ENCODE results near the gene AIMP1.
"Not testable (repeated sequence)": the region's sequence is repeated elsewhere in the genome, so short reads cannot be mapped to it uniquely, and the experiment has no call there.

AIMP1 gene

DNA sequence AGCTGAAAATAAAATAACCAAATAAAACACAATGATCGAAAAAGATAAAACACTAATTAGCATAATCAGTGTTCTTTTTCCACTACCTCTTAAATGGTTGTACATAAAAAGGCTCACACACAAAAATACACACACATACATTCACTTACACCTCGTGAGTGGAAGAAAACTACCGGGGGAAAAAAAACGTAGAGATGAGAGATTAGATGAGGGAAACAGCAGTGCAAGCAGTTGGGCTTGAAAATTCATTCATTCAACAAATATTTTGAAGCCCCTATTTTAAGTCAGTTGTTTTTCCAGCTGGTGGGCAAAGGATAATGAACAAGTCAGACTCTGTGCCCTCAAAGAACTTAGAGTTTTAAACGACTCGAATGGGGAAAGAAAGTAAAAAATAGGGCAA is 1.4 kb upstream of the AIMP1 start:
- Histone ChIP-seq H3K9ac (ENCODE audit: low read depth, low read length) (peak overlapping the region; percentile 93; the same call in 1 of the 2 replicates), H3K27ac (ENCODE audit: low read length) (no peak overlapping the region), H3K4me1 (ENCODE audit: insufficient read depth, low read length) (peaks cover 5% of the 10 kb centered on the region; the same call in 1 of the 2 replicates), H3K27me3 (ENCODE audit: insufficient read depth, low read length) (no peaks in the 10 kb centered on the region), H3K36me3 (ENCODE audit: insufficient read depth, low read depth, low read length) (no peaks in the 10 kb centered on the region), H3K9me3 (ENCODE audit: insufficient read depth, low read depth, low read length) (no peaks in the 10 kb centered on the region), H3K4me3 (ENCODE audit: low read length) (peak overlapping the region; percentile 86)

DNA sequence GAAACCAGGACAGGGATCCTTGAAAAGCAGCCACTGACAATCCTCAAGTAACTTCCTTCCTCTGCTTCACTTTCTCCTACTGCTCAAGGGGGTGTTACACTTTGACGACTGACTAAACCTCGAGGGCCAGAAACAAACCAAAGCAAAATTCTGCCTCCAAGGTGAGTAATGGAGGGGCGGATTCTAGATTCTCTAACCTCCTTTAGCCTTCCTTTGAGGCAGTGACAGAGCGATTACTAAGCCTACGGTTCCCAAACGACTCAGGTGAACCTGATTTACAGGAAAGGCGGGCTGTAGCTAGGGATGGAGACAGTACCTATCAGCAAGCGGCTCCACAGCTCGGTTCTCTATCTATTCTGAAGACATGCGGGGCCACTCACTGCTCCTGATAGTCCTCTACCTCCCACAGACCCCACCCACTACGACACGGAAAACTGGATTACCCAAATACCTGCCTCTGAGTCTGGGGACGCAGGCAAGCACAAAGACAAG is 828 bp upstream of the AIMP1 start:
- no peaks in the 10 kb centered on the region for H3K36me3 ChIP-seq (ENCODE audit: insufficient read depth, low read depth, low read length)
- no peaks in the 10 kb centered on the region for H3K27me3 ChIP-seq (ENCODE audit: insufficient read depth, low read length)
- peaks cover 5% of the 10 kb centered on the region; the same call in 1 of the 2 replicates for H3K4me1 ChIP-seq (ENCODE audit: insufficient read depth, low read length)
- peak overlapping the region; percentile 86 for H3K4me3 ChIP-seq (ENCODE audit: low read length)
- peaks cover 3% of the 10 kb centered on the region; the same call in 1 of the 2 replicates for H3K9me3 ChIP-seq (ENCODE audit: insufficient read depth, low read depth, low read length)
- peak overlapping the region; percentile 93 for H3K9ac ChIP-seq (ENCODE audit: low read depth, low read length)
- H3K27ac ChIP-seq (ENCODE audit: low read length), result peak overlapping the region; percentile 80

DNA sequence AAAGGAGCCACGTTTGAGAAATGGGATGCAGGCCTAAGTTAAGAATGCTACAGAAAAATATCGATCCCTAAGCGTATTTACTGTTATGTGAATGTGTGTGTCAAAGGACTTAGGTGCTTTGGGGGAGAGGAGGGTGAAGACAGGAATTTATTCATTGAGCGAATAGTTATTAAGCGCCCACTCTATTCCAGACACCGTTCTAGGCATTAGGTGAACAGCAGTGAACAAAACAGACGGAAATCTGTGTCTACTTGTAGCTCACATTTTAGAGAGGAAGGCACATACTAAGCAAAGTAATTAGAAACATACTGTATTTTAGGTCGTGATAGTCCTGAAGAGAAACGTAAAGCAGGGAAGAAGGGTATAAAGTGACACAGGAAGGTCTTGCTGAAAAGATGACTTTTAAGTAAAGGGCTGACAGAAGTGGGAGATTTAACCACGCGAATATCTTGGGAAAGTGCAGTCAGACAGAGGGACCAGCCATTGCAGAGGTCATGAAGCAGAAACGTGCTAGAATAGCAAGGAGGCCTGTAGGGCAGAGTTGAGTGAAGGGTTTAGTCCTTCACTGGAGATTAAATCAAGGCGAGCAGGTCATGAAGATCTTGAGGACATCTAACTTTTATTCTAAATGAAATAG is 541 bp downstream of the AIMP1 start:
- no peaks in the 10 kb centered on the region for H3K27me3 ChIP-seq (ENCODE audit: insufficient read depth, low read length)
- H3K9me3 ChIP-seq (ENCODE audit: insufficient read depth, low read depth, low read length), result peaks cover 6% of the 10 kb centered on the region; the same call in 1 of the 2 replicates
- peak overlapping the region; percentile 93 for H3K9ac ChIP-seq (ENCODE audit: low read depth, low read length)
- no peaks in the 10 kb centered on the region for H3K36me3 ChIP-seq (ENCODE audit: insufficient read depth, low read depth, low read length)
- H3K27ac ChIP-seq (ENCODE audit: low read length), result peak overlapping the region; percentile 80
- H3K4me3 ChIP-seq (ENCODE audit: low read length), result peak overlapping the region; percentile 86
- peaks cover 5% of the 10 kb centered on the region; the same call in 1 of the 2 replicates for H3K4me1 ChIP-seq (ENCODE audit: insufficient read depth, low read length)

DNA sequence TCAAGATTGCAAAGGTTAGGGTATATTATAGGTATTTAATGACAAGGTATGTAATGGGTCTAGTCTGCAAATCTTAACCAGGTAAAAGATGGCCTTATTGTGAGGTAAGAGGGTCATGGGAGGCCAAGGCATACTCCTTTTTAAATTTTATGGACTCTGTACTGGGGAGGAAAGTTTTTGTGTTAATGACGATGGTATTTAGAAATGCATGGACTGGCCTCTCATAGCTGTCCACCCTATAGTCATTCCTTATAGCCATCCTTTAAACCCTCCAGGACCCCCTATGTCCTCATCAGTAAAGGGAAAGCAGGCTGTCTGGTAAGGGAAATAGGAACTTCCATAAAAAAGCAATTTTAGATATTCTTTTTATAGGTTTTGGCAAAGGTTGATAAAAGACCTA is 1.5 kb downstream of the AIMP1 start:
- peaks cover 5% of the 10 kb centered on the region; the same call in 1 of the 2 replicates for H3K4me1 ChIP-seq (ENCODE audit: insufficient read depth, low read length)
- H3K4me3 ChIP-seq (ENCODE audit: low read length), result peak overlapping the region; percentile 86; the same call in 1 of the 2 replicates
- H3K36me3 ChIP-seq (ENCODE audit: insufficient read depth, low read depth, low read length), result no peaks in the 10 kb centered on the region
- no peaks in the 10 kb centered on the region for H3K27me3 ChIP-seq (ENCODE audit: insufficient read depth, low read length)
- no peak overlapping the region for H3K27ac ChIP-seq (ENCODE audit: low read length)
- H3K9me3 ChIP-seq (ENCODE audit: insufficient read depth, low read depth, low read length), result peaks cover 6% of the 10 kb centered on the region; the same call in 1 of the 2 replicates
- no peak overlapping the region; the same call in 1 of the 2 replicates for H3K9ac ChIP-seq (ENCODE audit: low read depth, low read length)

DNA sequence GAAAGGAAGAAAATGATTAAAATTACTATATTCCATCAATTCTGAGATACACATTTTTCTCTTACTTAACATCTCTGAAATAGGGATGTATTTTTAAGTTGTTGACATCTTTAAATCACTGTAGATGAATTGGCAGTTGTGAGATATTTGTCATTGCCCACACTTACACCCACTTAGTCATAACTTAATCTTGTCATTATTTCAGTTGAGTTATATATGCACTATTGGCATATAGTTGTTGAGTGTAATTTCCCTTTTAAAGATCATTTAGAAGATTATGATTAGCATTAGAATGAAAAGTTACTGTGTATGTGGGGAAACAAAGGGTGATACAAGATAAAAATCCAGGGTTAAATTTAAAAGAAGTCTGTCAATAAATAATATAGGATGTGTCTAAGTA is 2.2 kb downstream of the AIMP1 start:
- no peak overlapping the region for H3K4me3 ChIP-seq (ENCODE audit: low read length)
- H3K9ac ChIP-seq (ENCODE audit: low read depth, low read length), result no peak overlapping the region
- peaks cover 5% of the 10 kb centered on the region; the same call in 1 of the 2 replicates for H3K4me1 ChIP-seq (ENCODE audit: insufficient read depth, low read length)
- no peaks in the 10 kb centered on the region for H3K36me3 ChIP-seq (ENCODE audit: insufficient read depth, low read depth, low read length)
- no peaks in the 10 kb centered on the region for H3K27me3 ChIP-seq (ENCODE audit: insufficient read depth, low read length)
- H3K27ac ChIP-seq (ENCODE audit: low read length), result no peak overlapping the region
- peaks cover 6% of the 10 kb centered on the region; the same call in 1 of the 2 replicates for H3K9me3 ChIP-seq (ENCODE audit: insufficient read depth, low read depth, low read length)

DNA sequence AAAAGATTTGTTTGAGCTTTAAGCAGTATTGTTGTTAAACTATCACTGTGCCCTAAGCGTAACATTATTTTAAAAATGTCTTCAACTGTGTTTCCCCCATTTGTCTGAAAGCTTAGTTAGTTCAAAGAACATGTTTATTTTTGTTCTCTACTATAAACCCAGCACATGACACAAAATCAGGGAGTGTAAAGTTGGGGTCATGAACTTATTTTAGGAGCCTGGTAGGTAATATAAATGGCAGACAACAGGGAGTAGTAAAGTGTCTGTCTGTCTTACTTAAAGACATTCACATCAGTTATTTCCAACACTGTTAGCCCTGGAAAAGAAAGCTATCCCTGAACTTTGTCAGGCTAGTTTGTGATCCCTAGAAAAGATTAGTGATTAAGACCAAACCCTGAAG is 3.9 kb downstream of the AIMP1 start:
- H3K4me3 ChIP-seq (ENCODE audit: low read length), result no peak overlapping the region
- no peak overlapping the region for H3K27ac ChIP-seq (ENCODE audit: low read length)
- no peaks in the 10 kb centered on the region for H3K27me3 ChIP-seq (ENCODE audit: insufficient read depth, low read length)
- H3K9me3 ChIP-seq (ENCODE audit: insufficient read depth, low read depth, low read length), result peaks cover 6% of the 10 kb centered on the region; the same call in 1 of the 2 replicates
- no peaks in the 10 kb centered on the region for H3K36me3 ChIP-seq (ENCODE audit: insufficient read depth, low read depth, low read length)
- H3K4me1 ChIP-seq (ENCODE audit: insufficient read depth, low read length), result peaks cover 5% of the 10 kb centered on the region; the same call in 1 of the 2 replicates
- H3K9ac ChIP-seq (ENCODE audit: low read depth, low read length), result no peak overlapping the region

DNA sequence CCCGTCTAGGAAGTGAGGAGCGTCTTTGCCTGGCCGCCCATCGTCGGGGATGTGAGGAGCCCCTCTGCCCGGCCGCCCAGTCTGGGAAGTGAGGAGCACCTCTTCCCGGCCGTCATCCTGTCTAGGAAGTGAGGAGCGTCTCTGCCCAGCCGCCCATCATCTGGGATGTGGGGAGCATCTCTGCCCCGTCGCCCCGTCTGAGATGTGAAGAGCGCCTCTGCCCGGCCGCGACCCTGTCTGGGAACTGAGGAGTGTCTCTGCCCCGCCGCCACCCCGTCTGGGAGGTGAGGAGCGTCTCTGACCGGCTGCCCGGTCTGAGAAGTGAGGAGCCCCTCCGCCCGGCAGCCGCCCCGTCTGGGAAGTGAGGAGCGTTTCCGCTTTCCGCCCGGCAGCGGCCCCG is 4.8 kb downstream of the AIMP1 start:
- H3K4me3 ChIP-seq (ENCODE audit: low read length), result not testable (repeated sequence)

DNA sequence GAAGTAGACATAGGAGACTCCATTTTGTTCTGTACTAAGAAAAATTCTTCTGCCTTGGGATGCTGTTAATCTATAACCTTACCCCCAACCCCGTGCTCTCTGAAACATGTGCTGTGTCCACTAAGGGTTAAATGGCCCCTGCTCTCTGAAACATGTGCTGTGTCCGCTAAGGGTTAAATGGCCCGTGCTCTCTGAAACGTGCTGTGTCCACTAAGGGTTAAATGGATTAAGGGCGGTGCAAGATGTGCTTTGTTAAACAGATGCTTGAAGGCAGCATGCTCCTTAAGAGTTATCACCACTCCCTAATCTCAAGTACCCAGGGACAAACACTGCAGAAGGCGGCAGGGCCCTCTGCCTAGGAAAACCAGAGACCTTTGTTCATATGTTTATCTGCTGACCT is 5.5 kb downstream of the AIMP1 start:
- H3K36me3 ChIP-seq (ENCODE audit: insufficient read depth, low read depth, low read length); H3K9me3 ChIP-seq (ENCODE audit: insufficient read depth, low read depth, low read length); H3K27me3 ChIP-seq (ENCODE audit: insufficient read depth, low read length); H3K4me3 ChIP-seq (ENCODE audit: low read length); H3K4me1 ChIP-seq (ENCODE audit: insufficient read depth, low read length); H3K9ac ChIP-seq (ENCODE audit: low read depth, low read length); H3K27ac ChIP-seq (ENCODE audit: low read length): not testable (repeated sequence)

More for the DNA sequence above, 4.8 kb downstream of the AIMP1 start:
- H3K4me1 ChIP-seq (ENCODE audit: insufficient read depth, low read length); H3K27me3 ChIP-seq (ENCODE audit: insufficient read depth, low read length); H3K36me3 ChIP-seq (ENCODE audit: insufficient read depth, low read depth, low read length); H3K9me3 ChIP-seq (ENCODE audit: insufficient read depth, low read depth, low read length); H3K27ac ChIP-seq (ENCODE audit: low read length); H3K9ac ChIP-seq (ENCODE audit: low read depth, low read length): not testable (repeated sequence)

DNA sequence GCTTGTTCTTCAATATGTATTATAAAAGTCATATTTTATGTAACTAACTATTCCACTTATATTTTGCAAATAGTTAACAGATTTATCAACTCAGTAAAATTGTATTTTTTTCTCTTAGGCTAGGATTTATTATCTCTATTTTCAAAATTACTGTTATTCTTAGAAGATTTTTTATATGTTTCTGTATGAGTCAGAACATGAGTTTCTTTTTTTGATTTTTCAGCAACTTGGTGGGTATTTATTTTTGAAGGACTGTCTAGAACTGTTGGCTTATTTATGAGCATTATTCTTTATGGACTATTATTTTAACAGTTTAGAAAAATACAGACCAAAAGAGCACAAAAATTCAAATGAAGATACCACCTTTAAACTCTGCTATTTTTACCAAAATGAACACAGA is 6.8 kb downstream of the AIMP1 start:
- Histone ChIP-seq H3K27me3 (ENCODE audit: insufficient read depth, low read length) (no peaks in the 10 kb centered on the region), H3K36me3 (ENCODE audit: insufficient read depth, low read depth, low read length) (peaks cover 22% of the 10 kb centered on the region), H3K4me3 (ENCODE audit: low read length) (no peak overlapping the region), H3K4me1 (ENCODE audit: insufficient read depth, low read length) (no peaks in the 10 kb centered on the region), H3K9ac (ENCODE audit: low read depth, low read length) (no peak overlapping the region), H3K27ac (ENCODE audit: low read length) (no peak overlapping the region), H3K9me3 (ENCODE audit: insufficient read depth, low read depth, low read length) (peaks cover 6% of the 10 kb centered on the region; the same call in 1 of the 2 replicates)

DNA sequence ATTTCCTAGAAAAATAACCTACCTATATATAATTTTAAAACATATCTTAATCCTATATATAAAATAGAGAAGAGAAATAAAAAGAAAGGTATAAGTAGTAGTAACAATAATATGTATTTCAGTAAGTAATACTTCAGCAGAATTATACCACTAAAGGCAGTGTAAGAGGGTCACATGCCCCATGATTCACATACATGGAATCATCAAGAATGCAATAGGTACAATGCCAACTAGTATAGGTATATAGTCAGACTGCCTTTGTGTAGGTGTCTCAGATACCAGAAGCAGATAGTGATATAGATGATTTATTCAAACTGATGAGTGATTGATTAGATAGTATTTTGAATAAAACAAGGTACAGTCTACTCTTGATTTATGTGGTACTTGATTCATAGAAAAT is 9.4 kb downstream of the AIMP1 start:
- H3K36me3 ChIP-seq (ENCODE audit: insufficient read depth, low read depth, low read length), result peaks cover 39% of the 10 kb centered on the region

DNA sequence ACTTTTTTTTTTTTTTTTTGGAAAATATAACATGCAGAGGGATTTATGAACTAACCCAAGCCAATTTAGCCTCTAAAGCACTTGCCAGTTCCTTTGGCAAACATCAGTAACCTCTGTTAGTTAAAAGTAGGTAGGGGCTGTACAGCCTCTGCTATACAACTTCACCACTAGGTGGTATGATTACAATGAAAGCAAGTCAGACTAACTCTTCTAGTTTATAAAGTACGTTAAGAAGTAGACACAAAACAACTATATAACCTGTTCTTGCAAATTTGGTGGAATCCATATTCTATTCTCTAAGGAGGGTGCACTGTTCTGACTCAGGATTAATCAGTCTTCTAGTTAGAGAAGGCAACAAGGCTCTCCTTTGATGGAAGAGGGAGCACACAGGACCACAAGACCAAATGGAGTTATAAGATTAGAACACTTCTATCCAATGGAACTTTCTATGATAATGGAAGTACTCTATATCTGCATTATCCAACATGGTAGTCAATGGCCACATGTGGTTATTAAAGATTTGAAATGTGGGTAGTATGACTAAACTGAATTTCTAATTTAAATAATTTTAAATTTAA is 12.8 kb downstream of the AIMP1 start:
- no peak overlapping the region for H3K4me3 ChIP-seq (ENCODE audit: low read length)
- no peak overlapping the region for H3K27ac ChIP-seq (ENCODE audit: low read length)
- H3K27me3 ChIP-seq (ENCODE audit: insufficient read depth, low read length), result no peaks in the 10 kb centered on the region
- H3K36me3 ChIP-seq (ENCODE audit: insufficient read depth, low read depth, low read length), result peaks cover 66% of the 10 kb centered on the region
- no peak overlapping the region for H3K9ac ChIP-seq (ENCODE audit: low read depth, low read length)
- no peaks in the 10 kb centered on the region for H3K9me3 ChIP-seq (ENCODE audit: insufficient read depth, low read depth, low read length)
- H3K4me1 ChIP-seq (ENCODE audit: insufficient read depth, low read length), result no peaks in the 10 kb centered on the region

More for the DNA sequence above, 9.4 kb downstream of the AIMP1 start:
- no peaks in the 10 kb centered on the region; the same call in 1 of the 2 replicates for H3K9me3 ChIP-seq (ENCODE audit: insufficient read depth, low read depth, low read length)
- H3K27ac ChIP-seq (ENCODE audit: low read length), result no peak overlapping the region
- no peak overlapping the region for H3K9ac ChIP-seq (ENCODE audit: low read depth, low read length)
- no peaks in the 10 kb centered on the region for H3K4me1 ChIP-seq (ENCODE audit: insufficient read depth, low read length)
- H3K27me3 ChIP-seq (ENCODE audit: insufficient read depth, low read length), result no peaks in the 10 kb centered on the region
- H3K4me3 ChIP-seq (ENCODE audit: low read length), result no peak overlapping the region

DNA sequence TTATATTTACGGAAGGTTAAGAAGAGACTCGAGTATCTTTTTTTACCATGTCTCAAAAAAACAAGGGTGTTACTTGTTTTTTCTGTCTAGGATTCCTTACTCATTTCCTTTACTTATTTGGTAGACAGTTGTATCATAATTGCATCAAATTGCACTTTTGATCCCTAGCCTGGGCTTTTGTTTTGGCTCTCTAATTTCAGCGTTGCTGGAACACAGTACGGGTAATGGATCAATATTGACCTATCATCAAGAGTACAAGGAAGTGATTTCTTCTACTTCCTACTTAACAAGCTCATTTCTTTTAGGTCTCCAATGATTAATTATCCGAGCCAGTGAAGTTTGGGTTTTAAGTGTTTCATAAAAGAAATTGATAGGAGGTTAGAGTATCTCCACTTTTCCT is 16.8 kb downstream of the AIMP1 start:
- H3K9ac ChIP-seq (ENCODE audit: low read depth, low read length), result no peak overlapping the region
- no peaks in the 10 kb centered on the region for H3K27me3 ChIP-seq (ENCODE audit: insufficient read depth, low read length)
- H3K9me3 ChIP-seq (ENCODE audit: insufficient read depth, low read depth, low read length), result 0 out of 2 replicates have a peak, but pooled peaks cover 4% of the 10 kb centered on the region
- H3K4me3 ChIP-seq (ENCODE audit: low read length), result no peak overlapping the region
- H3K36me3 ChIP-seq (ENCODE audit: insufficient read depth, low read depth, low read length), result peaks cover 77% of the 10 kb centered on the region
- H3K4me1 ChIP-seq (ENCODE audit: insufficient read depth, low read length), result no peaks in the 10 kb centered on the region
- no peak overlapping the region for H3K27ac ChIP-seq (ENCODE audit: low read length)

All from iPS-20b (cell line).